B cell (primary cell): ENCODE measurements around the gene RMI1.

ENCODE experiments used
- CTCF ChIP-seq: fragments of 200-600 bp; IDR thresholded peaks from one replicate; pipeline ENCODE4 v1.8.0; 2022; ENCODE audit warnings: antibody characterized with exemption, mild to moderate bottlenecking
- EZH2 ChIP-seq: IDR thresholded peaks from 2 replicates; pipeline ENCODE4 v1.6.1; 2012; ENCODE audit warnings: borderline replicate concordance, low read depth, mild to moderate bottlenecking, moderate library complexity, low read length; ENCODE audit not compliant: insufficient read depth, poor library complexity, severe bottlenecking

DNA sequence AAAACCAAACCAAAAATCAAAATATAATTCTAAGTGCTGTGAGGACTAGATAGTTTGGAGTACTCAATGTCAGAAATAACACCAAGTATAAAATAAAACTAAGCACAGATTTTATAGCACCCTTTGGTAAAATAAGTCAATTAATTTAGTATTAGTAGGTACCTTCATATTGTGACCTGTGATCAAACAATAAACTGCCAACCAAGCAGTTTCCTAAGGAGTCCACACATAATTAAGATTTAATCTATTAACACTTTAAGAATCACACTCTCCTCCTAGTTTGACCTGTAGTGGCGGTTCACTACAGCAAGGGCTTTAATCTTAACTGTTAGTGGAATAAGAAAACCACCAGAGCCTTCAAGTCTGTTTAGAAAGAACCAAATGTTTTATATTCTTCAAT lies 3.4 kb upstream of the RMI1 start:
- TF ChIP-seq CTCF (no peak), EZH2 (no peak)
